Measurements from ENCODE around the gene TEKT5.

The TEKT5 gene

DNA sequence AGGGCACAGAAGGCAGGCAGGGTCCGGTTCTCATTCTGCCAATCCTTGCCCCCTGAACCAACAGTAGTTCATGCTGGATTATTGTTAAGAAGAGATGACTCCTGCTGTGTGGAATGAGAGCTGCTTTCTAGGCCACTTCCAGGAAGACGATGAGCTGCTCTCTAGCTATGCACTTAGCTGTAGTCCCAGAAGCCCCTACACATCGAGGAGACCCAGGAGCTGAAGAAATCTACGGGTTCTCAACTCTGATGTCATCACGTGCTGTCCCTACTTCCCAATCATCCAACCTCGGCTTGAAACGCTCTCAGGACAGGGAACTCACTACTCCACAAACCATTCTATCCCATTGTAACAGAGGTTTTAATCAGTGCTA, 85.3 kb downstream of the TEKT5 start:
- no peak for DNase-seq (ENCODE audit: low read depth)

DNA sequence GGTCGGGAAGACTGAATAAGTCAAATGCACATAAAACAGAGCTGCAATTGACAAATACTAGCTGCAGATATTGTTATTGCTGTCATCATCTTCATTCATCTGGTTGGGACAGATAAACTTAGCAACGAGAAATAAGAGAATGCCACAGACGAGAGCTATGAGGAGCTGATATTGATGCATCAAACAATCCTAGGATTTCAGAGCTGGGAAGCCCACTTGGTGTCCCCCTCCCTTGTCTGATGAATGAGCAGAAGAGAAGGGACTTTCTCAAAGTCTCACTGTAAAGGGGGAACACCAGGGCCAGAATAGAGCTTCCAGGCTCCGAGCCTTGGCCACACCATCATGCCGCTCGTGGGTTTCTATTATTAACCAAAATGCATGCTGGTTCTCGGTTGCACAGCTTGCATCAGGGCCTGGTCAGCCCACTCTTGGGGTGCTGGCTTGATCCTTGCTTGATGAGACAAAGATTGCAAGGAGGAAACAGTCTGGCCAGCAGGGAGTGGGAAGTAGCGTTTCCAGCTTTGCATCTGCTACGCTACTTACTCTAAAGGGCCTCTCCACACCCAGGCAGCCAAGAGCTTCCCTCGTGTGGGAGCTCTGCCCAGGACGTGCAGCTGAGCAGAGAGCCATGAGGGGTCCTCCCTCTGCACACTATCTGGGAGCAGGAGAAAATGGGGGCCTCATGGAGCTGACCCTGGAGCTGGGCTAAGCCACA, 85.9 kb downstream of the TEKT5 start:
- no peak for DNase-seq (ENCODE audit: low read depth)

DNA sequence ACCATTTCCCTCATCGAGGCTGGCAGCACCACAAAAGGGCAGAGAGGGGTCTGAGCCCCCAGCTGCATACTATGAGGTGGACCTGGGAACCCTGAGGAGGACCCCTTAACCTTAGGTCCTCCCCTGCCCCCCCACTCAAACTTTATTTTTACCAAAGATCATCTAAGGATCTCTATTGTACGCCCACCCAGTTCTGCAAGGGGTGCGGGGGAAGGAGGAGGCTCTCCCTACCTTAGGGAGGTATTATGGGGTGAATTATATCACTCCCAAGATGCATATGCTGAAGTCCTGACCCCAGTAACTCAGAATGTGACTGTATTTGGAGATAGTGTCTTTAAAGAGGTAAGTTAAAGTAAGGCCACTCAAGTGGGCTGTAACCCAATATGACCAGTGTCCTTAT, 87.6 kb downstream of the TEKT5 start:
- DNase-seq (ENCODE audit: low read depth): no peak

DNA sequence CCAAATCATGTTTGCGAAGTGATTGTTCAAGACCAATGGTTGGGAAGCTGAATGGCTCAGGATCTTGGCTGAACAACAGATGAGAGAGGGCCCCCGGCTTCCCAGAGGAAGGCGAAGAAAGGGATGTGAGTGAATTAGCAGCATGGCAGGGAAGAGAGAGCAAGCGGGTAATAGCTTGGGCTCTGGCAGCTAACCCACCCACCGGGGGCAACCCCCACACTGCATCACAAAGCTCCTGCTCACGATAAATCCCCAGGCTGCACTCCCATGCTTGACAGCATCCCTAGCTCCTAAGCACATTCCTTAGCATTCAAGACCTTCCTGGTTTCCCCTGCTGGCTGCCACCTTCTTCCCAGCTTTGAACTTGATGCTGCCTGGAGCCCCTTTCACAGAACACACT, 88.1 kb downstream of the TEKT5 start:
- DNase-seq (ENCODE audit: low read depth): no peak

DNA sequence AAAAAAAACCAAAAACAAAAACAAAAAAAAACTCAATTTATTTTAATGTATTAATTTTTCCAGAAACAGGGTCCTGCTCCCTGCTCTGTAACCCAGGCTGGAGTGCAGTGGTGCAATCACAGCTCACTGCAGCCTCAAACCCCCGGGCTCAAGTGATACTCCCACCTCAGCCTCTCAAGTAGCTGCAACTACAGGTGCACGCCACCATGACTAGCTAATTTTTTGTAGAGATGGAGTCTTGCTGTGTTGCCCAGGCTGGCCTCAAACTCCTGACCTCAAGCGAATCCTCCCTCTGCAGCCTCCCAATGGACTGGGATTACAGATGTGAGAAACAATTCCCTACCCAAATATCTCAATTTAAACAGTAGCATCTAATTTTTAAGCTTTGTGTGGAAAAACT, 89.1 kb downstream of the TEKT5 start:
- DNase-seq (ENCODE audit: low read depth): no peak

DNA sequence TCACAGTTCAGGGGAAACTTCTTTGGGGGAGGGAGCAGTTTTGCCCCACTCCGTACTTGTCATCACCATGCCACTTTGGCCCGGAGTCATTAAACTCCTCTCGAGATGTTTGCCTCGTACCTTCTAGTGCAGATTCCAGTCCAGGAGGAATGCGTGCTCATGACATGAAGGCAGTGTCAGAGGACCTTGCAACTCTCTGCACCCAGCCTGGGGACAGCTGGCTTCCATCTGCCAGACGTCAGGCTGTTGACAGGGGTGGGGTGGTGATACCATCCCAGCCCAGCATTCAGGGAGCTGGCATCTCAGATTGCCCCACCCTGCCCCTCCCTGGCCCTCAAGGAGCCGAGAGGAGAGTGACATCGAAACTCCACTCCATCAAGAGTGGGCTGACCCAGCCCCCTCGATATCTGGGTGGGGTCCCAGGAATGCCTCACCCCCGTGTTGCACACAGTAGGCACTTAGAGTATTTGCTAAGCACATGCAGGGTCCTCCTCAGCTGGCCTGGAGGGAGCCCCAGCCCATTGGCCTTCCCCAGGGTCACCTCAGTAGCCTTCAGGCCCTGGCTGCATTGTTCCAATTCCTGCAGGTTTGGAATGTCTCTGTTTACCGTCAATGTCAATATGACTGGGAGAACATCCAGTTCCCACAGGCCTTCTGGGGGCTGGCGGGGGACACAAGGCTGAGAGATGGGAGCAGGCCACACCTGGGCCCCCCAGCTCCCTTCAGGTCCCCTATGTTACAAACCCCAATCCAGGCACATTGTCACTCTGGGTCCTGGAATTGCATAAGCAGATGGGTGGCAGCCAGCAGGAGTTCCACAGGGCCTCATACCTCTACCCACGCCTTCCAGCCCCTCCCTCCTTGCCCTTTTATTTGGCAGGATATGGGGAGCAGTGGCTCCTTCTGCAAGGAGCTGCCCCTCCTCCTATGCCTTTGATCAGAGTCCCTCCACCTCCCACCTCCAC, 93.0 kb downstream of the TEKT5 start:
- no peak for DNase-seq (ENCODE audit: low read depth)

DNA sequence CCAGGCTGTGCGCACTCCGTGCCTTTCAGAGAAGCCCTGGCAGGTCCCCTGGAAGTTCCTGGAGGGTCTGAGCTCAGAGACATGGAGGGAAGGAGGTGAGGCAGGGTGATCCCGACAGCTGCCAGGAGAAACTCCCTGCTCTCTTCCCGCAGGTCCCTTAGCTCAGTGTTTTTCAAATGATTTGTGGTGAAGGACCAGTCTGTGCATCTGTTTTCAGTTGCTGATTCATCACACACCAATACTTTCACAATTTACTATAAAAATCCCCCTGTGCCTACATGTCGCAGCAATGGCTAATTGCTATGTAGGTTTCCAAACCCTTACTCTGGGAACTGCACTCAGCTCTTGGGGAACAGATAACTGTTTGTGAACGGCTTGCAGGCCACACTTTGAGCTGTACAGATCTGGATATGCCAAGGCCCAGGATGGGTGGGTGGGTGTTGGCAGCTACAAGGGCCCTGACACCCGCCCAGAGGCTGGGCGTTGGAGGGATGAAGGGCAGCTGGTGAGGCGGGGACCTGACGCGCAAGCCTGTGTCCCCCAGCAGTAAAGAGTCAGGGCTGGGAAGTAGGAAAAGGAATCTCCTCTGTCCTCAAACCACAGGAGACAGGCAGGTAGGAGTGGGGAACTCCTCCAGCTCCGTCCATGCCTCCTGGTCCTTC, 93.8 kb downstream of the TEKT5 start:
- DNase-seq (ENCODE audit: low read depth): no peak

DNA sequence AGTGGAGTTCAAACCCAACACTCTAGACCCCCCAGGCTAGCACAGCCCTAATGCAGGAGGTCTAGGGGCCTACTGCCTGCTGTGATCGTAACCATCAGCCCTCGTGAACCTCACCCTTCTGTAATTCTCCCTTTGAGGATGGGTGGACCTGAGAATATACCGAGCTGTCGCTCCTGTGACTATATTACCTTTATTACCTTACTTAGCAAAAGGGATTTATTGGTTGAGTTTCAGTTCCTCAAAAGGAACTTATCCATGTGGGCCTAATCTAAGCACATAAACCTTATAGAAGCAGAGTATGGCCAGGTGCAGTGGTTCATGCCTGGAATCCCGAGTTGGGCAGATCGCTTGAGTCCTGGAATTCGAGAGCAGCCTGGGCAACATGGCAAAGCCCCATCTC, 95.1 kb downstream of the TEKT5 start:
- no peak for DNase-seq (ENCODE audit: low read depth)

DNA sequence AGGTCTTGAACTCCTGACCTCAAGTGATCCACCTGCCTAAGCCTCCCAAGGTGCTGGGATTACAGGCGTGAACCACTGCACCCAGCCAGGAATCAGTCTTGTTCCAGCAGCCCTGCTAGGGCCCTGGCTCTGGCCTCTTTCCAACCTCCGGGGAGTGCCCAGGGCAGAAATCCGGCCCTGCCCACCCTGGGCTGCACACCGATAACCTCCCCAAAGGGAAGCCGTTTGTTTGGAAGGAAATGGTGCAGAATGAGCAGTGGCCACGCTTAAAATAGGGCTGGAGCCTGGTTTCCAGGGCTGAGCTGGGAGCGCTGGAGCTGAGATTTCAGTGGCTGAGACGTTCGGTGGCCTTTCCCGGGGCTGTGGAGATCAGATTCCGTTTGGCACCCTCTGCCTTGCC, 96.6 kb downstream of the TEKT5 start:
- DNase-seq (ENCODE audit: low read depth): no peak

DNA sequence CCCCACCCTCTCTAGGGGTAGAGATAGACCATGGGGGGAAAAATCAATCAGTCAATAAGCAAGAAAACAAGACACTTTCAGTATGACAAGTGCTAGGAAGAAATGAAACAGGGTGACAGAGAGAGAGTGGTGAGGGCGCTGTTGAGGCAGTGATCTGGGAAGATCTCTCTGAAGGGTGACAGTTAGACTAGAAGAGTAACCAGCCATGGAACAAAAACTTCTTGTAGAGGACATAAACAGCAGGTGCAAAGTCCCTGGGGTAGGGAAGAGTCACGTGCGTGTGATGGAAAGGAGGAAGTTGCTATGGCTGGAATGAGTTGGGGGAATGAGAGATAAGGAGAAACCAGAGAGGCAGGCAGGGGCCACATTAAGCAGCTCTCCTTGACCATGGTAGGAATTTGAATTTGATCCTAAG, 97.5 kb downstream of the TEKT5 start:
- DNase-seq (ENCODE audit: low read depth): no peak

DNA sequence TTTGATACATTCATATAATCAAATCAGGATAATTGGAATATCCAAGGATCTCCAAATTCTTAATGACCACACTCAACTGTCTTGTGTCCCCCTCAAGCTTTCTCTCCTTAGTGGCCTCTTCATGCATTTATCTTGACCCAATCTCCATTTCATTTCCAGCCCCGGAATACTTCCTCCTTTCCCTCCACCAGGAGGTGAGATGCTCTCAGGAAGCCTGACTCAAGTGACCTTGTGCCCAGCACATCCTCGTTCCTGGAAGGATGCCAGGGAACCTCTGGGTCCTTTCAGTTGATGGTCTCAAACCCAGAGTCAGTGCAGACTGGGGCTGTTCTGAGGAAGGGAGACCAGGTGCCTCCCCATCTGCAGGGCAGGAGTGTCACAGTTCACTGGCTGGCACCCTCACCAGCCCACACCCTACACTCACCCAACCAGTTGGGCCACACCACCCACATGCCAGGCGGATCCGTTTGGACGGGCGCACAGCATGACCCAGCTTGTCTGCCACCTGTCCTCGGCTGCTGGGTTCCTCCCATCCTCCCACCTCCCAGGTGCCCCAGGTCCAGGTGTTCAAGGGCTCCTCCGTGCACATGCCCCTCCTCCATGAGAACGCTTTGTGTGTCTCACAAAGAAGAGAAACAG, 100.3 kb downstream of the TEKT5 start:
- no peak for DNase-seq (ENCODE audit: low read depth)

DNA sequence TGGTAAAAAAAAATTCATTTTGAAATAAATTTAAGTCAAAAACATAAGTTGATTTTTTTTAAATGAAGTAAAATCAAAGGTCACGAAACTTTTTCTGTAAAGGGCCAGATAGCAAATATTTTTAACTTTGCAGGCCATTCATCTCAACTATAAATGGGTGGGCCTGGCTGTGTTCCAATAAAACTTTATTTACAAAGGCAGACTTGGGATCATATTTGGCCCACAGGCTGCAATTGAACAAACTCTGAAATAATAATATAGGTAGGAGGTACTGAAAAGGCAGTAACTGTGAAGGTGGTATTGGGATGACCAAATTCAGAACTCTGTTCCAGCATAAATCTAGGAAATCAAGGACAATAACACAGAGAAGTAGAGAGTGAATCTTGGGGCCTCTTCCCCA, 102.1 kb downstream of the TEKT5 start:
- no peak for DNase-seq (ENCODE audit: low read depth)

DNA sequence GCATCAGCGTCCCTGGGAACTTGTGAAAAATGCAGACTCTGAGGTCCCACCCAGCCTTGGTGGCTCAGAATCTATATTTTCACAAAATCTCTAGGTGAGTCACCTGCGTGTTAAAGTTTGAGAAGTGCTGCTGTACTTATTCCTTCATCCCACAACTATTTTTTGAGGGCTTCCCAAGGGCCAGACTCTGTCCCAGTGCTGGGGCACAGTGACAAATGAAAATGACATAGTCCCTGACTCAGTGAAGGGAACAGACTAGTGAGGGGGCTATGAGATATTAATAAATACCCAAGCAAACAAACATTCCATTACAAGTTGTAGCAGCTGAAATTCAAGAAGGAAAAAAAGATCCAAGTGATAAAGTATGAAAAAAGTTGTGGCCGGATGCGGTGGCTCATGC, 104.4 kb downstream of the TEKT5 start:
- no peak for DNase-seq (ENCODE audit: low read depth)

DNA sequence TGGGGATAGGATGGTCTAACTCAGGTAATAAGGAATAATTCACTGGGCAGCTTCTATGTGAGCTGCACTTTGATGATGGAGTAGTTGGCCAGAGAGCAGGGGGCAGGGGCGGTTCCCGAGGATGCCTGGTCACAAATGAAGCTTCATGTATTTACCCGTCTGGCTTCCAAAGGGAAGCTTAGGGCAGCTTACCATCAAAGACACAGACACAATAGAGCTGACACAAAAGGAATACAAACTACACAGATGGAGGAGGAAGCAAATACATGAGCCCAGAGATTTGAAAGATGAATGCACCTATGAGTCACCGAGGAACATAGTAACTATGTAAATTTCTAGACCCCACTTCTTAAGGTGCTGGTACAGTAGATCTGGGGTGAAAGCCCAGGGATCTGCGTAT, 105.6 kb downstream of the TEKT5 start:
- DNase-seq (ENCODE audit: low read depth): no peak

DNA sequence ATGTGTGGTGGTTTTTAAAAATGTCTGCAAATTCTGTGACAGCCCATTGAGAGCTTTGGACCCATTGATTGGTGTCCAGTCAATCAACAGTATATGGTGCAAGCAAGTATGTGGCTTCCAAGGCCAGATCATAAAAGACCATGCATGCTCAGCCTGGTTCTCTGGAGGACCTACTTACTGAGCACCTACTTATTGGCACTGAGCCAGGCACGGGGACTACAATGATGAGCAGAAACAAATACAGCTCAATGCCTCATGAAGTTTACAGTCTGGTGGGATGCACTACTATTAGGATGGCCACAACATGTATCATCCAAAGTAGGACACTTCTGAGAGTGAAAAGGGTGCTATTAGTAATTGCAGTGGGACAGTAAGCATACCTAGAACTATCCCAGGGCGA, 107.1 kb downstream of the TEKT5 start:
- DNase-seq (ENCODE audit: low read depth): no peak

DNA sequence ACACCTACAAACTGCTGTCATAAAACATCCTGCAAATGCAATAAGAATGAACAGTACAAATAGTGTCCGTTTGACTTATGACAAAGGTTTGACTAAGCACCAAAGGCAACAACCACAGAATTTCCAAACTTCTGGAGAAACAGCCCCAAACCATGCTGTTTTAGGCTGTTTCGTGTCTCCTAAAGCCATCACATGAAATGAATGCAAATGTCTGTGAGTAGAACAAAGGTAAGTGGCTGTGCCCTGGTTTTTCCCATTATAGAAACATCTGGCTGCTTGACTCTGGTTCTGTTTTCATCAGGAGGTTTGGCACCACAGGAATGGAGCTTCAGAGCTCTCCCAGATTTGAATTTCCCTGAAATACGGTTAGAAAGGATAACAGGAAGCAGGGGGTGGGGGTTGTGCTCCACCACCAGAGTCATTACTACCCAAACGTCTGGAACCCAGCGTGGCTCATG, 109.7 kb downstream of the TEKT5 start:
- no peak for DNase-seq (ENCODE audit: low read depth)

DNA sequence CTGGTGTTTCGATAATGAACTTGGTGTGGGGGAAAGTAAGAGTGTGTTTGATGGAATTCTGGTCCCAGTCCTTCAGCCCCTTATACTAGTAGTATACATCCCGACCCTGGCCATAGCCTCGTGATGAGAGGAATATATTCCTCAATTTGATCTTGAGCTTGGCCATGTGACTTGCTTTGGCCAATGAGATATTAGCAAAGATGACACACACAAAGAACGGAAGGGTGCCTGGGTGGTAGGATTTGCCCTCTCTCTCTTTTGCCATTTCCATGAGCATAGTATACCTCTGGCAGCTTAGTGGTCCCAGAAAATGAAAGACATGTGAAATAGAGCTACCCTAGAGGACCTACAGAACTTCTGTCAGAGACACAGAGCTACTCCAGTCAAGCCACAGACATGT, 111.5 kb downstream of the TEKT5 start:
- no peak for DNase-seq (ENCODE audit: low read depth)

DNA sequence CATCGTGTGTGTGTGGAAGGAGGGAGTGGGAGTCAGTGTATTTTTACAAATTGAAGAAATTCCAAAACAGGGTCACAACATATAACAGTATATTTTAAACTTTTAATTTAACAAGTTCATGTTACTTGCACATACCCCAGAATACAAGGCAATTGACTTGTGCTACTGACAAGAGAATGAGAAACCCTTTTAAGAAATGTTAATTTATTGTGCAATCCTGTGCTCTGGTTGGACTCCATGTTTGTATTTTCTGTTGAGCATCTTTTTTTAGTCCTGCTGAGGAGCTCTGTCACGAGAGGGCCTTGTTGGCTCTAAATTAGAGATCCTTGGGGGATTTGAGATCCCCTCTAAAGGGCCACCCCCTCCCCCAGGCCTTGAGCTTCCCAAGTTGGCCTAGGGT, 113.2 kb downstream of the TEKT5 start:
- DNase-seq (ENCODE audit: low read depth): no peak

DNA sequence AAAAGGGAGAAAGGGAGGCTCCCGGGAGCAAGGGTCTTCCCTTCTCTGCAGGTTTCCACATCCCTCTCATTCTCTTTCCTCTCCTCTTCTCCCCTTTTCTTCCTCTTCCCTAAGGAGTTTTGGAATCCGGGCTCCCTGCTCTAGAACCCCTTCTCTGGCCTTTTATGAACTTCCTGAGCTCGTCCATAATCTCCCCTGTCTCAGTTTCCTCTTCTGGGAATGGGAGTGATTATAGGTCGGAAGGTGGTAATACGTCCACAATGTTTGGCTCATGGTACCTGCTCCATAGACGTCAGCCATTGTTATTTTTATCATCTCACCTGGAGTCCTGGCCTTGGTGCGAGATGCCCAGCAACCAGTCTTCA, 113.9 kb downstream of the TEKT5 start:
- DNase-seq (ENCODE audit: low read depth): no peak

DNA sequence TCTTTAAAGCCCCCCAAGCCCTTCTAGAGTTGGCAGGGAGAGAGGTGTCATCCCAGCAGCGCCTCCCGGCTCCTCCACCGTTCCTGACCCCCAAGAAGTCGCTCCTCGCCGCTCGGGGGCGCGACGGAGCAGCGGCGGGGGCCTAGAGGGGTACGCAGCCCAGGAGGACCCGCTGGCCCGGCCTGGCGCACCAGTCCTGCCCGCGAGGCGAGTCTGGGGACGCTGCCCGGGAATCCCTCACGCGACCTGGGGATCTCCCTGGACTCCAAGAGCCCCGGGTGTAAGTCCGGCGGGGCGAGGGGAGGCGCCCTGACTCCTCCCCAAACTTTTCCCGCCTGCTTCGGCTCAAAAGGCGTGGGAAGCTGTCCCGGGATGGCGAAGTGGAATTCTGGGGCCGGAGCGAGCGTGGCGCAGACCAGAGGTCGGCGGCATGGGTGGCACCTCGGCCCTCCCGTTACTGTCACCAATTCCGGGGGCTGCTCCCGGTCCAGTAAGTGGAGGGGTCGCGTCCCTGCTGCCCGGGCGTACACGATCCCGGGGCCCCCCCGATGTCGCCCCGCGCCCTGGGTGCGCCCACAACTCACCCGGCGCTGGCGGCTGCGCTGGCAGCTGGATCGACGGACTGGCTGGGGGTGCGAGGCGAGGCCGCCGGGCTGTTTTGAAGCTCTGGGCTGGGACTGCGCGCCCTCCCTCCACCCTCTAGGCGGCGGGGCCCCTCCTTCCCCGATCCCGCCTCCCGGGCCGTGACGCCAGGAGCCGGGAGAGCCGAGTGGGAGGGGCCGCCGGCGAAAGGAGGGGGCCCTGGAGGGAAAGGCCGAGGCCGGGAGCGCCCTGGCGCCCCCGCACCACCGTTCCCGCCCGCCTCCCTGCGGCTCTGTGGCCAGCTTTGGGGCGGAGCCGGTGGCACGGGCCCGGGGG, 114.5 kb downstream of the TEKT5 start, which contains the start of gene EMP2:
Gene EMP2 (minus strand): TSS at position 634 of the 918 bp plus-strand sequence. CDS start 32,981 bp downstream, outside the sequence.
- DNase-seq (ENCODE audit: low read depth): no peak

DNA sequence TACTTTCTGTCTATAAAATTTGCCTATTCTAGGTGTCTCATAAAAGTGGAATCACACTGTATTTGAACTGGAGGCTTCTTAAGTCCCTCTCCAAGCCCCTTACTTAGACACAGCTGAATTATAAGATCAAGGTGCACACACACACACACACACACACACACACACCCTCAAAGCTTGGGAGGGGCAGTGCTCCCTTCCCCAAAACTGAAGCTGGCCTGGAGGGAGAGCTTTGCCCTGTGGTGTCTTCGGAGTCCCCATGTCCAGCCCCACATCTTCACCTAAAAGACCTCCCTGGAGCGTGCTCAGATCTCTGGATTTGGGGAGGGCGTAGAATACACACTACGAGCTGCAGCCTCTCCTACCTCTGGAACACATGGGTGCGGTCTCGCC, 115.2 kb downstream of the TEKT5 start:
- no peak for DNase-seq (ENCODE audit: low read depth)
